Stimulated activated CD4-positive, alpha-beta T cell treated with anti-CD3 and anti-CD28 coated beads, Interleukin-12 subunit alpha, Interleukin-12 subunit beta, amount 100 ng/mL, for 48 hours (primary cell): ENCODE data around the gene COQ8B.

Experiments used
- DNase-seq, 3 donors: peaks; one replicate each; pipeline ENCODE4 v3.0.0-alpha.2; 2020; ENCODE audit warnings: low read depth in 2 of 3, low spot score in 1 of 3

The COQ8B gene

GRCh38 chr19:40642051-40642706 lies 74.5 kb downstream of the COQ8B start:
- no peak for DNase-seq
